Measurements from ENCODE around the gene TM9SF4.

Gene TM9SF4

GRCh38 chr20:32109392-32110172 is at the start of gene TM9SF4:
Gene TM9SF4, plus strand, starts transcription at chr20:32109714. Its CDS starts 27 bp downstream, at chr20:32109741.
- DNase-seq (ENCODE audit: low read depth), result peak; percentile 74

GRCh38 chr20:32062776-32063170 is 46.7 kb upstream of the TM9SF4 start:
- DNase-seq (ENCODE audit: low read depth), result no peak

- DNase-seq (ENCODE audit: low read depth), result no peak
These were observed 45.8 kb upstream of the TM9SF4 start for GRCh38 chr20:32063695-32064094.

GRCh38 chr20:32064667-32065066 is 44.8 kb upstream of the TM9SF4 start:
- DNase-seq (ENCODE audit: low read depth), result no peak

- DNase-seq (ENCODE audit: low read depth), result no peak
These were observed 42.2 kb upstream of the TM9SF4 start for GRCh38 chr20:32067234-32067821.

GRCh38 chr20:32068174-32068573 is 41.3 kb upstream of the TM9SF4 start:
- no peak for DNase-seq (ENCODE audit: low read depth)

- no peak for DNase-seq (ENCODE audit: low read depth)
These were observed 39.8 kb upstream of the TM9SF4 start for GRCh38 chr20:32069711-32070110.

- DNase-seq (ENCODE audit: low read depth), result no peak
These were observed 39.2 kb upstream of the TM9SF4 start for GRCh38 chr20:32070282-32070681.

GRCh38 chr20:32070690-32071213 is 38.8 kb upstream of the TM9SF4 start:
- no peak for DNase-seq (ENCODE audit: low read depth)

- DNase-seq (ENCODE audit: low read depth), result no peak
These were observed 37.9 kb upstream of the TM9SF4 start for GRCh38 chr20:32071395-32072167.

- no peak for DNase-seq (ENCODE audit: low read depth)
These were observed 37.3 kb upstream of the TM9SF4 start for GRCh38 chr20:32072168-32072750.

- no peak for DNase-seq (ENCODE audit: low read depth)
These were observed 34.0 kb upstream of the TM9SF4 start for GRCh38 chr20:32075534-32075933.

- DNase-seq (ENCODE audit: low read depth), result no peak
These were observed 32.3 kb upstream of the TM9SF4 start for GRCh38 chr20:32077190-32077589.

GRCh38 chr20:32078322-32078721 is 31.2 kb upstream of the TM9SF4 start:
- DNase-seq (ENCODE audit: low read depth), result no peak

- peak; percentile 77 for DNase-seq (ENCODE audit: low read depth)
These were observed 30.7 kb upstream of the TM9SF4 start for GRCh38 chr20:32078791-32079190.

- DNase-seq (ENCODE audit: low read depth), result no peak
These were observed 29.8 kb upstream of the TM9SF4 start for GRCh38 chr20:32079655-32080109.

- no peak for DNase-seq (ENCODE audit: low read depth)
These were observed 28.7 kb upstream of the TM9SF4 start for GRCh38 chr20:32080783-32081182.

GRCh38 chr20:32083469-32083868 is 26.0 kb upstream of the TM9SF4 start:
- DNase-seq (ENCODE audit: low read depth), result no peak

GRCh38 chr20:32087070-32087469 is 22.4 kb upstream of the TM9SF4 start:
- DNase-seq (ENCODE audit: low read depth), result no peak

- DNase-seq (ENCODE audit: low read depth), result no peak
These were observed 20.8 kb upstream of the TM9SF4 start for GRCh38 chr20:32088759-32089158.

- no peak for DNase-seq (ENCODE audit: low read depth)
These were observed 19.7 kb upstream of the TM9SF4 start for GRCh38 chr20:32089637-32090362.

All from CMK (cell line).